A549 treated with ZK216348 at 1 μM for 4 hours (cell line): Measurements from ENCODE around the gene RNF6. TPM values are rescaled to one million over a fixed set of nuclear protein-coding genes. Genes with fewer than 3 reads are reported as not detected.

ENCODE experiments used
- total RNA-seq: library from RNA; stranded (reverse); fragments of 200-300 nt; extraction: Qiagen RNA extraction; gene quantifications from 5 replicates; pipeline ENCODE4 v1.2.3, GENCODE V29; 2022; ENCODE audit warnings: low read depth

Gene RNF6
- 25.3 to 34.4 TPM (median 25.5 TPM) in 5 replicates for total RNA-seq

DNA sequence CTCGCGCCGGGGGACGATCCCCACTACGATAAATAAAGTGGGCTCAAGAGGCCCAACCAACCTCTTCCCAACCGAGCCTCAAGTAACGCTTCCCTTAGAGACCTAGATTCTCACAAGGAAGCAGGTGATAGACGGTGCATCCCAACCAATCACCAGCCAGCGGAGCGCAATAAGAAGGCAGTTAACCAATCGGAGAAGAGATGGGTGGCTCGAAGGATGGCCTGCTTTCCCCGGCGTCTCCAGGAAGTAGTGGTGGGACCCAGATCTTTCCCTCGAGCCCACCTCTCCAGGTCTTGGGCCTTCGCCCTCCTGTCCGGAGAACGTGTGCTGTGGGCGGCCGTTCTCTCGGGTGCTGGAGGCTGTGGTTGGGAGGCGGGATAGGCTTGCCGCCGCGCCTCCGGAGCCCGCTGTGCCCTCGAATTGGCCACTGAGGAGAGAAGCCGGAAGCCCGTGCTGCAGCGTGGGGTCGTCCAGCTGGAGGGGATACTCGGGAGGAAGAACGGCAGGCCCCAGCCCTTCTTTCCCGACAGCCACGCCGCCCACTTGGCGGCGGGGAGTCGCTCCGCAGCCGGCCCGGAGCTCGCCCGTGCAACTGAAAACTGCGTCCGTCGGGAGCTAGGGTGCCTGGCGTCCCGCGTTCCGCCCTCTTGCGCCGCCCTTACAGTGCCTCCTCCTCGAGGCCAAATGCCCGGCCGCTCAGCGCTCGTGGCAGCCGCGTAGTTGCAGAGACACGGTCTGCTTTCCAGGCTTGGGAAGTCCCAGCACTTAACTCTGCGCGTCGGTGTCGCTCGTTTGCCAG, at the start of gene RNF6:
RNF6 (minus strand) TSS at position 594 of the 799 bp plus-strand sequence. CDS start 2,665 bp downstream, outside the sequence.

DNA sequence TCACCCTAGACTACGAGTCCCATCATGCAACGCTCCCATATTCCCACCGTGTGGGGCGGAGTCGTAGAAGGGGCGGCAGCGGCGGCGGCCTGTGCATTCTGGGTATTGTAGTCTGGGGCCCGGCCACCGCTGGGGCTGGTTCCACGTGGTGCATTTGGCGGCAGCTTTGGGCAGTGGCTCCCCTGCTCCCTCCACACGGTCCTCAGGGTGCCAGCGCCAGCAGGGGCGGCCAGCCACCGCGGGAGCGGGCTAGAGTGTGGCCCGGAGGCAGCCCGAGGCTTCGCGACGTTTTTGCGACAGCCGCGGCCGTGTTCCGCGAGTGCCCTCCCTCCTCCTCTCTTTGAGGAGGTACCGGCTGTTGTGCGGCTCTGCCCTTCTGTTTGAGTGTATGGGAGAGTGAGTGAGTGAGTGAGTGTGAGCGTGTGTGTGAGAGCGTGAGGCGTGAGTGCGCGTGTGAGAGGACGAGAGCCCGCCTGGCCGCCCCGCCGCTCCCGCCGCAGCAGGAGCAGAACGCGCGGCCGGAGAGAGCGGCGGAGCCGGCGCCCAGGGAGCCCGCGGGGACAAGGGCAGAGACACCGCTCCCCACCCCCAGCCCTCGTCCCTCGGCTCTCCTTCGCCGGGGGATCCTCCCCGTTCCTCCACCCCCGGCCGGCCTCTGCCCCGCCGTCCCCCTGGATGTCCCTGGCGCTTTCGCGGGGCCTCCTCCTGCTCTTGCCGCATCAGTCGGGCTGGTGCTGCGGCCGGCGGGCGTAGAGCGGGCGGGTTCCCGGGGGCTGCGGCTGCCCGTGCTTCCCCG, 31.9 kb upstream of the RNF6 start, which contains the start of gene CDK8:
CDK8 (plus strand) TSS at position 343 of the 796 bp plus-strand sequence. CDS start 513 bp downstream, outside the sequence.

Other genes starting within 250 kb of the RNF6 start
- not detected in 5 replicates for gene SHISA2, start 170.3 kb downstream of the RNF6 start, total RNA-seq
- gene CDK8, start 31.8 kb upstream of the RNF6 start, total RNA-seq = 9.5 to 14.6 TPM (median 12.4 TPM) in 5 replicates